ENCODE data around the gene PRDM16.

DNA sequence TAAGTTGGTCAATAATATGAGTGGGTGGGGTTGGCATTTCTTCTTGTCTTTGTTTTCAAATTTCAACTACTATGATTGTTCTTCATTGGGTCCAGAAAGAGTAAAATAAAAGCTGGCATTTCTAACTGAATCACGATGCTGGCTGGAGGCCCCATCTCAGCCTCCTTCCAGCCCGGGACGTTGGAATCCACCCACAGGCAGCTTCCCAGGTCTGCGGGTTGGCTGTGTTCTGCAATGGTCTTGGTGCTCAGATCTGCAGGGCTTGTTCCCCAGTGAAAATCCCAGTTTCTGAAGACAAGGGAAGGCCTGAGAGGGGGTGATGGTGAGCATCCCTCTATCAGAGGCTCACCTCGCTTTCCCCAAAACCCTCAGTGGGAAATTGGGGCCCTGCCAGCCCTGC lies 330.7 kb downstream of the PRDM16 start:
- TF ChIP-seq, protein P1, sequence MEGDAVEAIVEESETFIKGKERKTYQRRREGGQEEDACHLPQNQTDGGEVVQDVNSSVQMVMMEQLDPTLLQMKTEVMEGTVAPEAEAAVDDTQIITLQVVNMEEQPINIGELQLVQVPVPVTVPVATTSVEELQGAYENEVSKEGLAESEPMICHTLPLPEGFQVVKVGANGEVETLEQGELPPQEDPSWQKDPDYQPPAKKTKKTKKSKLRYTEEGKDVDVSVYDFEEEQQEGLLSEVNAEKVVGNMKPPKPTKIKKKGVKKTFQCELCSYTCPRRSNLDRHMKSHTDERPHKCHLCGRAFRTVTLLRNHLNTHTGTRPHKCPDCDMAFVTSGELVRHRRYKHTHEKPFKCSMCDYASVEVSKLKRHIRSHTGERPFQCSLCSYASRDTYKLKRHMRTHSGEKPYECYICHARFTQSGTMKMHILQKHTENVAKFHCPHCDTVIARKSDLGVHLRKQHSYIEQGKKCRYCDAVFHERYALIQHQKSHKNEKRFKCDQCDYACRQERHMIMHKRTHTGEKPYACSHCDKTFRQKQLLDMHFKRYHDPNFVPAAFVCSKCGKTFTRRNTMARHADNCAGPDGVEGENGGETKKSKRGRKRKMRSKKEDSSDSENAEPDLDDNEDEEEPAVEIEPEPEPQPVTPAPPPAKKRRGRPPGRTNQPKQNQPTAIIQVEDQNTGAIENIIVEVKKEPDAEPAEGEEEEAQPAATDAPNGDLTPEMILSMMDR (IDR thresholded peaks at IDR 0.05; ENCODE audit: borderline replicate concordance, extremely low read depth, low read length, poor library complexity, severe bottlenecking): no peak
- TF ChIP-seq EZH2 (IDR thresholded peaks at IDR 0.05; ENCODE audit: borderline replicate concordance, low read depth, low read length, severe bottlenecking): no peak
